OCI-LY3 (cell line): Measurements from ENCODE around the gene GIPR.
"Not testable (repeated sequence)": the region's sequence is repeated elsewhere in the genome, so short reads cannot be mapped to it uniquely, and the experiment has no call there.

Experiments used
- H2AFZ ChIP-seq: fragments of 200-600, 300-600 bp; shearing (Covaris generic); 2 replicates; pipeline ENCODE4 v1.6.0; 2014; ENCODE audit warnings: antibody characterized with exemption, low read depth, low read length
- H3K27ac ChIP-seq: fragments of 200-600, 300-600 bp; sonication (generic); 2 replicates; pipeline ENCODE4 v1.5.1; 2014; ENCODE audit warnings: mild to moderate bottlenecking, low read length, moderate library complexity, mixed read lengths
- H3K27me3 ChIP-seq: fragments of 200-600, 300-600 bp; sonication (generic); 2 replicates; pipeline ENCODE4 v1.6.1; 2014; ENCODE audit warnings: low read depth, low read length, mixed read lengths
- H3K36me3 ChIP-seq: fragments of 200-600, 300-600 bp; sonication (generic); replicated peaks from 2 replicates; pipeline ENCODE3; 2014; ENCODE audit warnings: low read depth, low read length, mixed read lengths
- H3K4me1 ChIP-seq: fragments of 300-600, 200-600 bp; sonication (generic); 2 replicates; pipeline ENCODE4 v1.6.1; 2014; ENCODE audit warnings: low read length, mixed read lengths
- H3K4me2 ChIP-seq: fragments of 200-600, 300-600 bp; sonication (generic); 2 replicates; pipeline ENCODE4 v1.6.1; 2014; ENCODE audit warnings: low read length, mixed read lengths
- H3K4me3 ChIP-seq: fragments of 300-600, 200-600 bp; sonication (generic); 2 replicates; pipeline ENCODE4 v1.5.1; 2014; ENCODE audit warnings: antibody characterized with exemption, mild to moderate bottlenecking, low read length, moderate library complexity
- H3K79me2 ChIP-seq: fragments of 300-600, 200-600 bp; shearing (Covaris generic); 2 replicates; pipeline ENCODE4 v1.6.1; 2014; ENCODE audit warnings: mild to moderate bottlenecking, low read length, mixed read lengths
- H3K9ac ChIP-seq: fragments of 300-600, 200-600 bp; shearing (Covaris generic); 2 replicates; pipeline ENCODE4 v1.6.0; 2014; ENCODE audit warnings: mild to moderate bottlenecking, low read length, moderate library complexity
- H3K9me3 ChIP-seq: fragments of 200-600, 300-600 bp; shearing (Covaris generic); 2 replicates; pipeline ENCODE4 v1.6.1; 2014; ENCODE audit warnings: low read length, mixed read lengths; ENCODE audit not compliant: insufficient read depth
- H4K20me1 ChIP-seq: fragments of 200-600, 300-600 bp; sonication (generic); 2 replicates; pipeline ENCODE4 v1.6.1; 2016; ENCODE audit warnings: low read length, mixed read lengths; ENCODE audit not compliant: insufficient read depth
- CTCF ChIP-seq: fragments of 200-600, 300-600 bp; sonication (generic); IDR thresholded peaks from 2 replicates; pipeline ENCODE4 v1.5.1; 2014; ENCODE audit warnings: antibody characterized with exemption, low read length, low read depth
- EZH2phosphoT487 ChIP-seq: fragments of 200-600 bp; shearing (Covaris generic); IDR thresholded peaks from 2 replicates; pipeline ENCODE4 v1.6.1; 2018; ENCODE audit warnings: antibody characterized with exemption, mixed run types, low read depth

GIPR gene

GRCh38 chr19:45716359-45717130, 48.5 kb downstream of the GIPR start:
- Histone ChIP-seq H3K9ac (peak overlapping the region; percentile 90), H3K27me3 (no peaks in the 10 kb centered on the region), H3K79me2 (peaks cover 58% of the 10 kb centered on the region), H3K27ac (peak overlapping the region; percentile 47), H4K20me1 (no peaks in the 10 kb centered on the region), H3K4me2 (peak overlapping the region; percentile 86), H3K36me3 (peaks cover 27% of the 10 kb centered on the region), H3K4me1 (peaks cover 17% of the 10 kb centered on the region), H2AFZ (peak overlapping the region; percentile 18; the same call in 1 of the 2 replicates), H3K4me3 (peak overlapping the region; percentile 83), H3K9me3 (no peaks in the 10 kb centered on the region)
- TF ChIP-seq CTCF (no peak), EZH2phosphoT487 (no peak)

- TF ChIP-seq CTCF = peak; percentile 34
- no peak for TF ChIP-seq EZH2phosphoT487
- peaks cover 58% of the 10 kb centered on the region for H3K79me2 ChIP-seq
- peak overlapping the region; percentile 18; the same call in 1 of the 2 replicates for H2AFZ ChIP-seq
Measured at GRCh38 chr19:45717131-45717982, 49.3 kb downstream of the GIPR start.

GRCh38 chr19:45717983-45718650, 50.1 kb downstream of the GIPR start:
- H2AFZ ChIP-seq = no peak overlapping the region
- H3K4me1 ChIP-seq = peaks cover 17% of the 10 kb centered on the region
- TF ChIP-seq EZH2phosphoT487 = no peak
- no peak for TF ChIP-seq CTCF

More at GRCh38 chr19:45717131-45717982, 49.3 kb downstream of the GIPR start:
- Histone ChIP-seq H3K4me2 (peak overlapping the region; percentile 86), H3K4me1 (peaks cover 17% of the 10 kb centered on the region), H4K20me1 (no peaks in the 10 kb centered on the region), H3K27ac (peak overlapping the region; percentile 78), H3K4me3 (peak overlapping the region; percentile 83), H3K27me3 (no peaks in the 10 kb centered on the region), H3K36me3 (peaks cover 24% of the 10 kb centered on the region), H3K9ac (peak overlapping the region; percentile 90), H3K9me3 (no peaks in the 10 kb centered on the region)

GRCh38 chr19:45720065-45720464, 52.0 kb downstream of the GIPR start:
- not testable (repeated sequence) for H3K4me3 ChIP-seq, H3K27me3 ChIP-seq, H4K20me1 ChIP-seq, H3K9ac ChIP-seq, H2AFZ ChIP-seq, H3K9me3 ChIP-seq, H3K4me2 ChIP-seq, H3K27ac ChIP-seq
- Histone ChIP-seq H3K79me2 (peaks cover 67% of the 10 kb centered on the region), H3K4me1 (peaks cover 17% of the 10 kb centered on the region), H3K36me3 (peaks cover 27% of the 10 kb centered on the region)

More at GRCh38 chr19:45717983-45718650, 50.1 kb downstream of the GIPR start:
- H3K27me3 ChIP-seq = no peaks in the 10 kb centered on the region
- H3K9me3 ChIP-seq = no peaks in the 10 kb centered on the region
- peaks cover 18% of the 10 kb centered on the region for H3K36me3 ChIP-seq
- H3K4me2 ChIP-seq = peak overlapping the region; percentile 61
- peak overlapping the region; percentile 78 for H3K27ac ChIP-seq
- no peaks in the 10 kb centered on the region for H4K20me1 ChIP-seq
- H3K4me3 ChIP-seq = peak overlapping the region; percentile 83
- peaks cover 59% of the 10 kb centered on the region for H3K79me2 ChIP-seq
- peak overlapping the region; percentile 79 for H3K9ac ChIP-seq

- not testable (repeated sequence) for H3K4me3 ChIP-seq, H3K36me3 ChIP-seq, H3K27me3 ChIP-seq, H3K9ac ChIP-seq, H3K9me3 ChIP-seq, H3K4me2 ChIP-seq, H3K27ac ChIP-seq, H2AFZ ChIP-seq, H3K4me1 ChIP-seq
- Histone ChIP-seq H4K20me1 (peaks cover 11% of the 10 kb centered on the region; the same call in 1 of the 2 replicates), H3K79me2 (peaks cover 70% of the 10 kb centered on the region)
Measured at GRCh38 chr19:45728683-45729082, 60.7 kb downstream of the GIPR start.
